ENCODE measurements around the gene CRTAC1. TPM values are rescaled to one million over a fixed set of nuclear protein-coding genes. Genes with fewer than 3 reads are reported as not detected.

CRTAC1 gene
- total and polyA plus RNA-seq, 8 donors, result 0.24 to 1.3 (median 0.81) TPM

DNA sequence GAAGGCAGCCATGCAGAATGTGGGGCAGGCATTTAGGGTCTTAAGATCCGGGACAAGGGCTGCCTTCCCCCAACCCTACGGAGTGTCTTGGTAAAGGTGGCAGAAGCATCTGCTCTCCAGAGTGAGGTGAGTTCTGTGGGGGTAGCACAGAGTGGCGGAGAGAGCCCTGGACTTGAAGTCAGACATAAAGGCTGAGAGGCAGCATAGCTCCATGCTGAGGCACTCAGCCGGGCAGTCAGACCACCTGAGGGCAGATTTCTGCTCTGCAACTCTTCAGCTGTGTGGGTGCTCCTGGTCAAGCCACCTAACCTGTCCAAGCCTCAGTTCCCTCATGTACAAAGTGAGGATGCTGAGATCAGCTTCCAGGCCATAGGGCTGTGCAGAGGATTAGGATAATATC is 81.0 kb downstream of the CRTAC1 start:
- 73 to 74% methylated on average over 4 of the region's 4 CpGs for WGBS, 2 donors
- no peak for ATAC-seq
- no peaks in the 10 kb centered on the region for H3K36me3 ChIP-seq
- TF ChIP-seq, protein P1, sequence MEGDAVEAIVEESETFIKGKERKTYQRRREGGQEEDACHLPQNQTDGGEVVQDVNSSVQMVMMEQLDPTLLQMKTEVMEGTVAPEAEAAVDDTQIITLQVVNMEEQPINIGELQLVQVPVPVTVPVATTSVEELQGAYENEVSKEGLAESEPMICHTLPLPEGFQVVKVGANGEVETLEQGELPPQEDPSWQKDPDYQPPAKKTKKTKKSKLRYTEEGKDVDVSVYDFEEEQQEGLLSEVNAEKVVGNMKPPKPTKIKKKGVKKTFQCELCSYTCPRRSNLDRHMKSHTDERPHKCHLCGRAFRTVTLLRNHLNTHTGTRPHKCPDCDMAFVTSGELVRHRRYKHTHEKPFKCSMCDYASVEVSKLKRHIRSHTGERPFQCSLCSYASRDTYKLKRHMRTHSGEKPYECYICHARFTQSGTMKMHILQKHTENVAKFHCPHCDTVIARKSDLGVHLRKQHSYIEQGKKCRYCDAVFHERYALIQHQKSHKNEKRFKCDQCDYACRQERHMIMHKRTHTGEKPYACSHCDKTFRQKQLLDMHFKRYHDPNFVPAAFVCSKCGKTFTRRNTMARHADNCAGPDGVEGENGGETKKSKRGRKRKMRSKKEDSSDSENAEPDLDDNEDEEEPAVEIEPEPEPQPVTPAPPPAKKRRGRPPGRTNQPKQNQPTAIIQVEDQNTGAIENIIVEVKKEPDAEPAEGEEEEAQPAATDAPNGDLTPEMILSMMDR (IDR thresholded peaks at IDR 0.05), result no peak
- H3K27ac ChIP-seq, result no peak overlapping the region
- H3K4me3 ChIP-seq, result no peak overlapping the region
- H3K9me3 ChIP-seq, result no peaks in the 10 kb centered on the region
- DNase-seq, result no peak
- intact Hi-C loops (cut with DNase I), result no loop called here
- no peaks in the 10 kb centered on the region for H3K4me1 ChIP-seq
- H3K27me3 ChIP-seq, result no peaks in the 10 kb centered on the region
- FAIRE-seq, result no peak

DNA sequence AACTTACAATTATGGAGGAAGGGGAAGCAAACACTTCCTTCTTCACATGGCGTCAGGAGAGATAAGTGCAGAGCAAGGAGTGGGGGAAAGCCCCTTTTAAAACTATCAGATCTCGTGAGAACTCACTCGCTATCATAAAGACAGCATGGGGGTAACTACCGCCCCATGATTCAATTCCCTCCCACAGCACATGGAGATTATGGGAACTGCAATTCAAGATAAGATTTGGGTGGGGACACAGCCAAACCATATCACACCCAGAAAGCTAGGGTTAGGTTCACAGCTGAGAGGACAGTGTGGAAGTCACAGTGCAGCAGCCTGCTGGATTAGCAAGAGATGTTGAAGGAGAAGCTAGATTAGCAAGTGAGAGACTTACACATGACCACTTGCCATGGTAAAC is 81.6 kb downstream of the CRTAC1 start:
- no peaks in the 10 kb centered on the region for H3K4me1 ChIP-seq
- intact Hi-C loops (cut with DNase I), result no loop called here
- WGBS, 2 donors, result 71 to 85% methylated on average over 4 of the region's 4 CpGs
- no peaks in the 10 kb centered on the region for H3K27me3 ChIP-seq
- H3K36me3 ChIP-seq, result no peaks in the 10 kb centered on the region
- TF ChIP-seq, protein P1 (IDR thresholded peaks at IDR 0.05), result no peak
- no peak for ATAC-seq
- H3K9me3 ChIP-seq, result no peaks in the 10 kb centered on the region
- DNase-seq, result no peak
- H3K4me3 ChIP-seq, result no peak overlapping the region
- no peak overlapping the region for H3K27ac ChIP-seq
- FAIRE-seq, result no peak

DNA sequence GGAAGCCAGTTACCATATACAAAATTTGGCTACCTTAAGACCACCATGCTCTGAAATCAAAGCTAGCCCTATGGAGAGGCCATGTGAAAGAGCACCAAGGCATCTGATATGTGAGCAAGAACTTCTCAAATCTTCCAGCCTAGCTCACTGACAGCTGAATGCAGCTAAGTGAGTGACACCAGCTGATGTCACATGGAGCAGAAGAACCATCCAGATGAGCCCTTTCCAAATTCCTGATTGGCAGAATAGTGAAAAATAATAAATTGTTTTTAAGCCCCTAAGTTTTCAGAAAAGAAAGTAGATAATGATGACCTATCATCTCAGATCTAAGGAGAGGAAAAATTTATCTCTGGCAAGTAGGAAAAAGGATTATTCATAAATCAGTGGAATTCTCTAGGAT is 85.6 kb downstream of the CRTAC1 start:
- H3K27me3 ChIP-seq, result no peaks in the 10 kb centered on the region
- H3K4me1 ChIP-seq, result no peaks in the 10 kb centered on the region
- no peaks in the 10 kb centered on the region for H3K9me3 ChIP-seq
- intact Hi-C loops (cut with DNase I), result no loop called here
- FAIRE-seq (no peak), DNase-seq (no peak), ATAC-seq (no peak)
- H3K27ac ChIP-seq, result no peak overlapping the region
- no peaks in the 10 kb centered on the region for H3K36me3 ChIP-seq
- no peak overlapping the region for H3K4me3 ChIP-seq
- TF ChIP-seq, protein P1 (IDR thresholded peaks at IDR 0.05), result no peak

DNA sequence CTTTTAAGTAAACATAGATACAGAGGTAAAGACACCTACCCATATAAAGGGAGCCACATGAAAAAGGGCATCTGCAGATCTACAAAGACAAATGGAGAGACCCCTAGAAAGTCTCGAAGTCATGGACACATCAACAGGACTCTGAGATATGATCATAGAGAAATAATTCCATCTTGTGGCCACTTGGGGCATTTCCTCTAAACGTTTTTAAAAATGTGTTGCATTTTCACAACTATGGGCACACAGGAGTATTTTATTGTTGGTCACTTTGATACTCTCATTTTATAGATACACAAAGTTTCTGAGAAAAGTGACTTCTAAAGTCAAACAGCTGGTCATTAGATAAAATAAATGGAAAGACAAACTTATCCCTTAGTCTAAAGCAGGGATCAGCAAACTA is 87.1 kb downstream of the CRTAC1 start:
- H3K4me3 ChIP-seq, result no peak overlapping the region
- no peaks in the 10 kb centered on the region for H3K36me3 ChIP-seq
- WGBS, 2 donors, result 40 to 51% methylated on average over 2 of the region's 2 CpGs
- no peak for DNase-seq
- H3K4me1 ChIP-seq, result no peaks in the 10 kb centered on the region
- no peaks in the 10 kb centered on the region for H3K27me3 ChIP-seq
- intact Hi-C loops (cut with DNase I), result no loop called here
- TF ChIP-seq, protein P1 (IDR thresholded peaks at IDR 0.05), result no peak
- H3K27ac ChIP-seq, result no peak overlapping the region
- H3K9me3 ChIP-seq, result no peaks in the 10 kb centered on the region
- ATAC-seq, result no peak
- no peak for FAIRE-seq

DNA sequence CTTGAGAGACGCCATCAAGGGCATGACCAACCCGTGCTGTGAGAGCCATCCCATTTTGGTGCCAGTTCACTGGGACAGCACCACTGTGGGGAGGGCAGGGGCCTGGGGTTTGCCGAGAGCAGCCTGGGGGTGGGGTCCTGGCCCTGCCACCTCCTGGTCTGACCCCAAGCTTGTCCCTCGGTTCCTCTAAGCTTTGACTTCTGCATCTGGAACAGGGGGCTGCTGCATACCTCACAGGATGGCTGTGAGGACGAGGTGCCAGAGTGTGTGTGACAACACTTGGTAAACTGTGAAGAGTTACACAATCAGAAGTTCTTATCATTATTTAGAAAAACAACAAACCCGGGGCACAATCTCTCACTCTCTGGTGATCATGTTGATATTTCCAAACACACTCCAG is 89.9 kb downstream of the CRTAC1 start:
- no peak overlapping the region for H3K27ac ChIP-seq
- DNase-seq, result no peak
- H3K36me3 ChIP-seq, result no peaks in the 10 kb centered on the region
- H3K27me3 ChIP-seq, result no peaks in the 10 kb centered on the region
- TF ChIP-seq, protein P1 (IDR thresholded peaks at IDR 0.05), result no peak
- ATAC-seq, result no peak
- FAIRE-seq, result no peak
- H3K9me3 ChIP-seq, result no peaks in the 10 kb centered on the region
- intact Hi-C loops (cut with DNase I), result no loop called here
- WGBS, 2 donors, result 19 to 23% methylated on average over 6 of the region's 6 CpGs
- no peak overlapping the region for H3K4me3 ChIP-seq
- no peaks in the 10 kb centered on the region for H3K4me1 ChIP-seq
